Smooth muscle cell of trachea (primary cell): ENCODE results near the gene TERB1. TPM values are rescaled to one million over a fixed set of nuclear protein-coding genes. Genes with fewer than 3 reads are reported as not detected.

Experiments used
- total RNA-seq: library from RNA; depleted of rRNA; stranded (reverse); fragments of >200 nt; gene quantifications from 2 replicates; pipeline ENCODE4 v1.2.1, GENCODE V29; 2014

Gene TERB1, protein sequence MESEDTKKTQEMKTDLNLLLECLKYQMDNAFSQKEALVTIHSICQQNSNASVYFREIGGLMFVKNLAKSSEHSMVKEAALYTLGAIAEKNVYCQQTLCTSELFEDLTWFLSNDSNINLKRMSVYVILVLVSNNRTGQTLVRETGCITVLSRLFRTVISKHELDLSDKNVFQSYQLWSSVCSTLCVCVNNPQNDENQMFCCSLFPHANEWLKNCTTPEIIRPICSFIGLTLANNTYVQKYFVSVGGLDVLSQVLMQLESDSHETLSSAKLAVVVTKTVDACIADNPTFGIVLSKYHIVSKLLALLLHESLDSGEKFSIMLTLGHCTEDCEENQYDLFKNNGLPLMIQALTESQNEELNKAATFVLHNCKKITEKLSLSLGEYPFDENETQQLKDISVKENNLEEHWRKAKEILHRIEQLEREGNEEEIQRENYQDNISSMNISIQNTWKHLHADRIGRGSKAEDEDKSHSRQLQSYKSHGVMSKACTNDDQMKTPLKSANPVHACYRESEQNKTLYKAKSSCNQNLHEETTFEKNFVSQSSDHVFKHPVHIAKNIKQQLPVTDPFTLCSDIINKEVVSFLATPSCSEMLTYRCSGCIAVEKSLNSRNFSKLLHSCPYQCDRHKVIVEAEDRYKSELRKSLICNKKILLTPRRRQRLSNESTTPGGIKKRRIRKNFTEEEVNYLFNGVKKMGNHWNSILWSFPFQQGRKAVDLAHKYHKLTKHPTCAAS
- total RNA-seq, result not detected in 2 replicates

DNA sequence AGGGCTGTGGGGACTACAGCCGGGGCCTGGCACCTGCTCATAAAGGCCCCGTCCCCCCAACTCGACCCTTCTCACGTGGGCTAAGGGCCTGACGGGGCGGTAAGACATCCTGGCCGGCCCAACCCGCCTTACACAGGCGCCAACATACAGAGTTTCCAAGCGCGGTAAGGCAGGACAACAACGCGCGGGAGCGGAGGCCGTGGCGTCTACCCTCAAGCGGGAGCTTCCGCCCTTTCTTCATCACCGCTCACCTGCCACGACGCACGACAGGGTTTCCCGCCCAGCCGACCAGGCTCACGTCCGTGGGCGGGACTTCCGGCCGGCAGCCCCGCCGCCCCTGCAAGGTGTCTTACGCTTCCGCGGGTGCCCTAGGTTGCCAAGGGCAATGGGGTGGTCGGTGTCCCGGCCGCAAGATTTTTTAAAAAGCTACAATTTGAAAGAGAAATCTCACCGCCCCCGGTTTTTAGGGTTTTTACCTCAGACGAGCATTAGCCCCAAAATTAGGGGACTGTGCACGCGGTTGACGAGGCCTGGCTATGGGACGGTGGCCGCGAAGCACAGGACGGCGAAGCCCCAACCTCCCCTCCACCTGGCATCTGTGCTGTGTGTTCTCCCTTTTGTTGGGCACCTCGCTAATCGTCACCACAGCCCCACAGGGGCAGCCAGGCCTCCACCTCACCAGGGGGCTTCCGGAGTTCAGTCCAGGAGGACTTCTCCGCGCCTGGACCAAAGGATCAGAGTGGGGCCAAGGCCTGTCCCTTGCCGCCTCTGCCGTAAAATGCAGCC is at the start of gene TERB1:
TERB1 (minus strand) TSS at position 265 of the 786 bp plus-strand sequence. CDS start 4,786 bp downstream, outside the sequence.

DNA sequence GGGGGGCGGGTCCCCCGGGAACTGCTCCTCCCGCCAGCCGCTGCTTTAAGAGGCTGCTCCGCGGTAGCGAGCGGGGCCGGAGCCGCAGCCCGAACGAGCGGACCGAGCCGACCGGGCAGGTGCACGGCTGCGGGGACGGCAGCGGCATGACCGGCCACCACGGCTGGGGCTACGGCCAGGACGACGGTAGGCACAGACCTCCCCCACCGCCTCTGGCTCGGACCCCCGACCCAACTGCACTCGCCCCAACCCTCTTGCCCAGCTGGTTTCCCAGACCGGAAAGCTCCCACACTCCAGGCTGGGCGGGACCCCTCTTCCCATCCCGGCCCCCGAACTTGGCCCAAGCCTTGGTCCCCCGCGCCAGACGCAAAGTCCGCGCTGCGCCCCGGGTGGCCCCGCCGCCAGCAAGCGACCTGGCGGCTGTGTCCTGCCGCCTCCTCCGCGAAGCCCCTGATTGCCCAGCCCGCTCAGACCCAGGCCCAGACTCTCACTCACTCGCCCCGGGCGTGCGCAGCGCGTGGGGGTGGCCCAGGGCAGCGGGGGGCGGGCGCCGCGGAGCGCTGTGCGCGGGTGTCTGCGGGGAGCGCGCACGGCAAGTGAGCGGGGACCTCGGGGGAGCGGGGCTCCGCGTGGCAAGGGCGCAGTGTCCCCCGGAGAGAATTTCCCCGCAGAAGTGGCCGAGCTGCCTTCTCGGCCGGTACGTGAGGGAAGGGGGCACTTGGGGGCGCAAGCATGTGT is 43.1 kb upstream of the TERB1 start, which contains the start of gene CA7:
CA7 (plus strand) TSS at position 73 of the 738 bp plus-strand sequence; CDS start at position 147, 74 bp downstream.

DNA sequence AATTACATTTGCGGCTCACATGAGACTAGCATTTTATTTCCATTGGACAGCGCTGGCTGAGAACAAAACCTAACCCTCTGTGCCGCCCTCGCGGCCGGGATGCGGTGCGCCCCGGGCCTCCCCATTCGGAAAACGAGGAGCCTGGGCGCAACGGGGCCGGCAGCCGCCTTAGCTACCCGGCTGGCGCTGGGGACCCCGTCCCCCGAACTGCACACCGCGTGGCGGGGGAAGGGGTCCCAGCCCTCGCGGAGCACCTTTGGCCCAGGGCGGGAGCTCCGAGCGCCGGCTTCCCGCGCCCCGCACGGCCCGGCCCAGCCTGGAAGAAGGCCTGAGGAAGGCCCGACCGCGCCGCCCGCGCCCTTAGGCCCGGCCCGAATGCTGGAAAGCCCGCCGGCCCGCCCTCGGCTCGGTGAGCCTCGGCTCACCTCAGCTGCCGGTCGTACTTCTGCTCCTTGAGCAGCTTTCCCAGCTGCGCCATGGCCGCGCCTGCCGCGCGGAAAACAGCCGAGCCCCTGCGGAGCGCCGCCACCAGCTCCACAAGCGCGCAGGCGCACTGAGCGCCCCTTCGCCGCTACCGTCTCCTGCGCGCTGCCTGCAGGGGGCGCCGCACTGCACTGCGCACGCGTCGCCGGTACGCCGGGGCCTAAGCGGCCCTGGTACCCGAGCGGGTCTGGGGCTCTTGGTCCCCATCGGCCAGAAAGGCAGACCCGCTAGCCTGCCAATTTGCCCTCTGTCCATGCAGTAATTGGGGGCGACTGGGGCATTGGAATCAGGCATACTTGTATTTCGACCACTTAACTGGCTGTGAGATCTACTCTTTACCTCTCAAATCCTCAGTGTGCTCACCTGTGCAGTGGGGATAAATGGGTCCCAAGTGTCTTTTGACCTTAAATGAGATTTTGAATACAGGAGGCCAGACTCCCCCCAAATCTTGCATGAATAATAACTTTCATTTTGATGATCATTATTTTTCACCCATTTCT is 29.3 kb upstream of the TERB1 start, which contains the start of gene NAE1:
NAE1 (minus strand) TSS at position 555 of the 983 bp plus-strand sequence; CDS start at position 478, 77 bp downstream.

DNA sequence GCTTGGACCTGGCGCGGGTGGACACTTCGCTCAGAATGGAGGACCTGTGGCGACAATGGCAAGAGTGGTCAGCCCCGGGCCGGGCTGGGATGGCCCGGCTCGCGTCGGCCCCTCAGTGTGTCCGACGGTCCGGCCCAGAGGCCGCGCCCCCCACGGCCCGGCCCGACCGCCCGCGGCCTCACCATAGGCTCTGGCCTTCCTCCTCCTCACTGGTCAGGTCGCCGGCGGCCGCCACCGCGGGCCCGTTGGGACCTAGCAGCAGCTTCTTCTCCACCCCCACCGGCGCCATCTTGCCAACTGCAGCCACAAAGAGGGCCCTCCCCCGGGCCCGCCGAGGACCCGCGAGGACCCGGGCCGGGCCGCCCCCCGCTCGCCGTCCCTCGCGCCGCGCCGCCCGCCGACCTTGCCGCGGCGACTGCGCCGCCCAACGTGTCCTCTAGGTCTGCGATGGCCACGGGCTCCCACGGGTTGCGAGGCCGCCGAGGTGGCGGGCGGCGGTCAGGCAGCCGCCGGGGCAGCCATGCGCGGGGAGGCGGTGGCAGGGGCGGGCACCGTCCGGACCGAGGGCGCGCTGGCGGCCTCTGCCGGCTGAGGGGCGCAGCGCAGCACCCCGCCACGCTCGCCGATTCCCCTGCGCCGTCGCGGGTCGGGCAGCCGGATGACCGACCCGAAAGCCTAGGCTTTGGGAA is 49.9 kb downstream of the TERB1 start, which contains the start of gene DYNC1LI2:
DYNC1LI2 (minus strand) TSS at position 307 of the 689 bp plus-strand sequence; CDS start at position 289, 18 bp downstream.

Other genes with a start within 250 kb of the TERB1 start
- 27.6 and 56.9 TPM in 2 replicates for gene CKLF, start 249.0 kb downstream of the TERB1 start, total RNA-seq
- gene CMTM1, start 235.1 kb downstream of the TERB1 start, total RNA-seq, result 0.44 and 2.0 TPM in 2 replicates
- gene CMTM2, start 222.1 kb downstream of the TERB1 start, total RNA-seq, result not detected in 2 replicates
- gene CMTM3, start 196.9 kb downstream of the TERB1 start, total RNA-seq, result 7.1 and 12.2 TPM in 2 replicates
- gene CMTM4, start 104.8 kb downstream of the TERB1 start, total RNA-seq, result 7.7 and 8.9 TPM in 2 replicates
- gene DYNC1LI2, start 50.0 kb downstream of the TERB1 start, total RNA-seq, result 179 and 194 TPM in 2 replicates
- gene NAE1, start 29.4 kb upstream of the TERB1 start, total RNA-seq, result 53.1 and 78.5 TPM in 2 replicates
- gene CA7, start 42.8 kb upstream of the TERB1 start, total RNA-seq, result not detected in 2 replicates
- gene PDP2, start 78.9 kb upstream of the TERB1 start, total RNA-seq, result 6.1 and 14.5 TPM in 2 replicates
- under 0.01 and 0.17 TPM in 2 replicates for gene CDH16, start 117.3 kb upstream of the TERB1 start, total RNA-seq
- gene RRAD, start 124.0 kb upstream of the TERB1 start, total RNA-seq, result 1.7 and 26.5 TPM in 2 replicates
- gene CIAO2B, start 132.8 kb upstream of the TERB1 start, total RNA-seq, result 127 and 153 TPM in 2 replicates
- 26.3 and 56.6 TPM in 2 replicates for gene CES2, start 133.9 kb upstream of the TERB1 start, total RNA-seq
- gene CES3, start 159.7 kb upstream of the TERB1 start, total RNA-seq, result 0.66 and 1.9 TPM in 2 replicates
- gene CES4A, start 187.0 kb upstream of the TERB1 start, total RNA-seq, result 1.6 and 6.5 TPM in 2 replicates
- 53.4 and 89.9 TPM in 2 replicates for gene CBFB, start 227.6 kb upstream of the TERB1 start, total RNA-seq